OCI-LY1 (cell line): Measurements from ENCODE around the gene ANKFY1.

Experiments
- H2AFZ ChIP-seq: fragments of 200-600 bp; sonication (generic), shearing (Covaris generic); 2 replicates; pipeline ENCODE4 v1.6.0; 2014; ENCODE audit warnings: antibody characterized with exemption, mild to moderate bottlenecking, low read length
- H3F3A ChIP-seq: fragments of 200-600 bp; sonication (generic), shearing (Covaris generic); 2 replicates; pipeline ENCODE4 v1.6.0; 2014; ENCODE audit warnings: mild to moderate bottlenecking, antibody characterized with exemption, low read length, moderate library complexity; ENCODE audit not compliant: insufficient read depth
- H3K27ac ChIP-seq: fragments of 200-600 bp; sonication (generic); 2 replicates; pipeline ENCODE4 v1.5.1; 2014; ENCODE audit warnings: low read length, mixed run types, mild to moderate bottlenecking, low read depth; ENCODE audit not compliant: poor library complexity, severe bottlenecking
- H3K27me3 ChIP-seq: fragments of 200-600 bp; sonication (generic); 2 replicates; pipeline ENCODE4 v1.6.0; 2014; ENCODE audit warnings: antibody characterized with exemption, mild to moderate bottlenecking, low read length, moderate library complexity; ENCODE audit not compliant: insufficient read depth
- H3K36me3 ChIP-seq: fragments of 200-600 bp; sonication (generic); 2 replicates; pipeline ENCODE4 v1.6.1; 2014; ENCODE audit warnings: mild to moderate bottlenecking, antibody characterized with exemption, low read length, moderate library complexity, mixed read lengths; ENCODE audit not compliant: insufficient read depth
- H3K4me1 ChIP-seq: fragments of 200-600 bp; sonication (generic); 2 replicates; pipeline ENCODE4 v1.5.1; 2014; ENCODE audit warnings: mild to moderate bottlenecking, low read length, moderate library complexity; ENCODE audit not compliant: insufficient read depth, severe bottlenecking
- H3K4me2 ChIP-seq: fragments of 200-600 bp; sonication (generic), shearing (Covaris generic); 2 replicates; pipeline ENCODE4 v1.6.1; 2014; ENCODE audit warnings: low read length
- H3K4me3 ChIP-seq: fragments of 200-600 bp; sonication (generic); 2 replicates; pipeline ENCODE4 v1.5.1; 2014; ENCODE audit warnings: low read length, low read depth, mild to moderate bottlenecking, mixed read lengths; ENCODE audit not compliant: poor library complexity, severe bottlenecking
- H3K79me2 ChIP-seq: fragments of 200-600 bp; shearing (Covaris generic); 2 replicates; pipeline ENCODE4 v1.6.1; 2016; ENCODE audit warnings: mixed run types, low read length, mixed read lengths; ENCODE audit not compliant: insufficient read depth
- H3K9ac ChIP-seq: fragments of 200-600 bp; sonication (generic), shearing (Covaris generic); 2 replicates; pipeline ENCODE4 v1.6.1; 2014; ENCODE audit warnings: mild to moderate bottlenecking, low read length, mixed read lengths
- H3K9me2 ChIP-seq: fragments of 200-600 bp; sonication (generic), shearing (Covaris generic); 2 replicates; pipeline ENCODE4 v1.6.1; 2014; ENCODE audit warnings: low read depth, mild to moderate bottlenecking, low read length, mixed read lengths
- H3K9me3 ChIP-seq: fragments of 200-600 bp; shearing (Covaris generic); 2 replicates; pipeline ENCODE4 v1.6.1; 2014; ENCODE audit warnings: low read length, mixed read lengths
- H4K20me1 ChIP-seq: fragments of 200-600 bp; sonication (generic), shearing (Covaris generic); 2 replicates; pipeline ENCODE4 v1.6.0; 2016; ENCODE audit warnings: mild to moderate bottlenecking, low read length; ENCODE audit not compliant: insufficient read depth
- EZH2 ChIP-seq: fragments of 200-600 bp; sonication (generic), shearing (Covaris generic); IDR thresholded peaks from 2 replicates; pipeline ENCODE4 v1.8.0; 2017; ENCODE audit warnings: borderline replicate concordance, mixed run types, mild to moderate bottlenecking, antibody characterized with exemption, low read length, moderate library complexity, mixed read lengths
- TF ChIP-seq, protein P1 (sequence below): fragments of 200-600 bp; sonication (generic), shearing (Covaris generic); IDR thresholded peaks from 2 replicates; pipeline ENCODE4 v1.5.1; 2017; ENCODE audit warnings: mild to moderate bottlenecking, antibody characterized with exemption, low read length, moderate library complexity, mixed read lengths

ANKFY1 gene

DNA sequence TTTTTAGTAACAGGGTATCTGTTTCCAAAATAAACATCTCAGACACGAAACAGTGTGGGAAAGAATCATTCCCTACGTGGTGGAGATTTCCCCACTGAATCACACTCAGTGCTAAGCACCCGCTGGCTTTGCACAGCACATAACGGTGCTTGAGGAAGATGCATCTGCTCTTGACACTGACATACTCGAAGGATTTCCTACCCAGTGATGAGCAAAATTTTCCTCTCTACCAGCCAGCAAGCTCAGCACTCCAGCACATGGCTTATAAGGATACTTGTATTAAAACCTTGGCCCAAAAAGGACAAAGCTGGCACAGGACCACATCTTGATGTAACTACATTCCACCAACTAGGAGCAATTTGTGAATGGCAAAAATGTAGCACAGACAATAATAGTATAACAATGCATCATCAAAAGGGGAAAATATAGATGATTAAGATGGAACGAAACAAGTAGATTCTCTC lies 59.0 kb downstream of the ANKFY1 start:
- Histone ChIP-seq H3F3A (no peaks in the 10 kb centered on the region; the same call in 1 of the 2 replicates), H3K9me2 (no peaks in the 10 kb centered on the region), H3K4me3 (no peak overlapping the region), H3K4me2 (no peak overlapping the region), H3K36me3 (peaks cover 64% of the 10 kb centered on the region), H2AFZ (no peak overlapping the region), H3K4me1 (peaks cover 5% of the 10 kb centered on the region), H3K27ac (no peak overlapping the region), H3K79me2 (no peaks in the 10 kb centered on the region), H4K20me1 (no peaks in the 10 kb centered on the region), H3K9me3 (no peaks in the 10 kb centered on the region), H3K9ac (no peak overlapping the region), H3K27me3 (no peaks in the 10 kb centered on the region)
- TF ChIP-seq, protein P1, sequence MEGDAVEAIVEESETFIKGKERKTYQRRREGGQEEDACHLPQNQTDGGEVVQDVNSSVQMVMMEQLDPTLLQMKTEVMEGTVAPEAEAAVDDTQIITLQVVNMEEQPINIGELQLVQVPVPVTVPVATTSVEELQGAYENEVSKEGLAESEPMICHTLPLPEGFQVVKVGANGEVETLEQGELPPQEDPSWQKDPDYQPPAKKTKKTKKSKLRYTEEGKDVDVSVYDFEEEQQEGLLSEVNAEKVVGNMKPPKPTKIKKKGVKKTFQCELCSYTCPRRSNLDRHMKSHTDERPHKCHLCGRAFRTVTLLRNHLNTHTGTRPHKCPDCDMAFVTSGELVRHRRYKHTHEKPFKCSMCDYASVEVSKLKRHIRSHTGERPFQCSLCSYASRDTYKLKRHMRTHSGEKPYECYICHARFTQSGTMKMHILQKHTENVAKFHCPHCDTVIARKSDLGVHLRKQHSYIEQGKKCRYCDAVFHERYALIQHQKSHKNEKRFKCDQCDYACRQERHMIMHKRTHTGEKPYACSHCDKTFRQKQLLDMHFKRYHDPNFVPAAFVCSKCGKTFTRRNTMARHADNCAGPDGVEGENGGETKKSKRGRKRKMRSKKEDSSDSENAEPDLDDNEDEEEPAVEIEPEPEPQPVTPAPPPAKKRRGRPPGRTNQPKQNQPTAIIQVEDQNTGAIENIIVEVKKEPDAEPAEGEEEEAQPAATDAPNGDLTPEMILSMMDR = no peak

DNA sequence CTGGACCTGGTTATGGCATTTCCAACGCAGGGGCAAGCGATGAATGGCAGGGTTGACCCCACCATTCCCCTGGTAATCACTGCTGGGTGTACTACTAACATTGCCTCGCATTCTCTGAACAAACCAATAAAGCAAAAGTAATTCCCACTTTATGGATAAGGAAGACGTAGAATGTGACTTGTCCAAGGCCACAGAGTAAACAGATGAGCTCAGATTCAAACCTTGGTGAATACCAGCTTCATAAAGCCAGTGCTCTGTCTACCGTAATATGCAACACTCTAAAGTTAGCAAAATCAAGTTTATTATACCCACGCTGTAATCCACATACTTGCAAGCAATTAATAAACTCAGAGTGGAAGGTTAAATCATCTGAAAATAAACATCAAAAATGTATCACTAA lies 59.6 kb downstream of the ANKFY1 start:
- no peak overlapping the region for H3K27ac ChIP-seq
- no peaks in the 10 kb centered on the region for H3K27me3 ChIP-seq
- no peaks in the 10 kb centered on the region for H3K9me2 ChIP-seq
- H3K9ac ChIP-seq = no peak overlapping the region
- H3K9me3 ChIP-seq = no peaks in the 10 kb centered on the region
- H4K20me1 ChIP-seq = no peaks in the 10 kb centered on the region
- peaks cover 5% of the 10 kb centered on the region for H3K4me1 ChIP-seq
- TF ChIP-seq EZH2 = no peak
- TF ChIP-seq, protein P1 = no peak
- no peak overlapping the region for H3K4me3 ChIP-seq
- no peak overlapping the region for H3K4me2 ChIP-seq
- H2AFZ ChIP-seq = no peak overlapping the region
- H3K79me2 ChIP-seq = no peaks in the 10 kb centered on the region
- H3K36me3 ChIP-seq = peaks cover 64% of the 10 kb centered on the region
- no peaks in the 10 kb centered on the region; the same call in 1 of the 2 replicates for H3F3A ChIP-seq

DNA sequence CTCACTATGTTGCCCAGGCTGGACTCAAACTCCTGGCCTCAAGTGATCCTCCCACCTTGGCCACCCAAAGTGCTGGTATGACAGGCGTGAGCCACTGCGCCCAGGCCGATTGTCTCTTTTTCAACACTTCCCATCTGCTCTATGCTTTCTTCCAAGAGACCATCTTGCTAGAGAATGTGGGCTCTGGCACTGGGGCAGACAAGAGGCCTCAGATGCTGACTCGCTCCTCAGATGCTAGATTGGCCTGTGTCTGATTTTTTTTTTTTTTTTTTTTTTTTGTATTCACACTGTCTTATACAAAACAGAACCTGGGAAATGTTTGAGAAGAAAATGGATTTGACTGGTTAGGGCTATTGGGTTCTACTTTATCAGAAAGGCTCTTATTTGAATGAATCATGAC lies 62.6 kb downstream of the ANKFY1 start:
- Histone ChIP-seq H3K36me3 (peaks cover 59% of the 10 kb centered on the region), H3K9ac (no peak overlapping the region), H3K4me3 (no peak overlapping the region), H3K4me2 (no peak overlapping the region), H3K4me1 (no peaks in the 10 kb centered on the region), H2AFZ (no peak overlapping the region), H3K27ac (no peak overlapping the region), H3K27me3 (no peaks in the 10 kb centered on the region), H3F3A (no peaks in the 10 kb centered on the region; the same call in 1 of the 2 replicates), H3K9me2 (no peaks in the 10 kb centered on the region), H4K20me1 (no peaks in the 10 kb centered on the region), H3K9me3 (no peaks in the 10 kb centered on the region), H3K79me2 (no peaks in the 10 kb centered on the region)
- no peak for TF ChIP-seq EZH2
- TF ChIP-seq, protein P1 = no peak
